ENCODE results near the gene MPZL2. TPM values are rescaled to one million over a fixed set of nuclear protein-coding genes. Genes with fewer than 3 reads are reported as not detected.

Gene MPZL2
- total and polyA plus RNA-seq, 9 of the 15 experiments (the other 6 are each of a cell fraction or from before 2014, with no cell fraction given), result 0.09 to 0.28 (median 0.18) TPM; not detected in 2

- TF ChIP-seq REST (IDR thresholded peaks at IDR 0.05; ENCODE audit: borderline replicate concordance), result no peak
- no peak for TF ChIP-seq REST (CRISPR knock-in tag; IDR thresholded peaks at IDR 0.05; ENCODE audit: low read depth)
Measured at GRCh38 chr11:118232659-118233058, 31.4 kb downstream of the MPZL2 start (continued).

GRCh38 chr11:118231461-118231860 lies 32.6 kb downstream of the MPZL2 start:
- CTCF ChIA-PET (ENCODE audit: low intra/inter-chr PET ratio), result no interaction called here
- H3K9me1 ChIP-seq (ENCODE audit: control insufficient read depth, insufficient read depth, low read length), result no peaks in the 10 kb centered on the region
- H3K4me1 ChIP-seq (replicated peaks in 1 of 2; ENCODE audit: control insufficient read depth in 2 of 2, insufficient read depth in 2 of 2, low read length in 2 of 2), result no peaks in the 10 kb centered on the region; a peak in 1 of 5 replicates
- in situ Hi-C loops (cut with MboI), result no loop called here
- H3K79me2 ChIP-seq (ENCODE audit: control insufficient read depth, insufficient read depth, low read length), result no peaks in the 10 kb centered on the region
- DNase-seq (ENCODE audit: extremely low read depth in 1 of 4, low spot score in 3 of 4) (no peak), ATAC-seq (no peak), FAIRE-seq (no peak)
- H3K4me3 ChIP-seq, result no peak overlapping the region
- H3K9ac ChIP-seq (ENCODE audit: insufficient read depth in 1 of 2, low read depth in 2 of 2, low read length in 2 of 2), result no peak overlapping the region
- BruUV-seq (replicated peaks), result no TSS peak
- no peaks in the 10 kb centered on the region for H4K20me1 ChIP-seq (replicated peaks; ENCODE audit: control insufficient read depth, insufficient read depth, low read length)
- no peaks in the 10 kb centered on the region for H3K36me3 ChIP-seq (ENCODE audit: control insufficient read depth, insufficient read depth, low read length)
- H3K4me2 ChIP-seq (ENCODE audit: insufficient read depth, low read length), result no peak overlapping the region
- no peaks in the 10 kb centered on the region for H3K9me3 ChIP-seq (replicated peaks; ENCODE audit: control insufficient read depth, insufficient read depth, low read depth, low read length)
- POLR2A ChIA-PET, result no interaction called here
- intact Hi-C loops (cut with micrococcal nuclease), result no loop called here
- H2AFZ ChIP-seq (ENCODE audit: low read depth, low read length), result no peak overlapping the region
- H3K27ac ChIP-seq (ENCODE audit: extremely low read depth, low read depth, low read length), result no peak overlapping the region
- H3K27me3 ChIP-seq (ENCODE audit: control insufficient read depth in 2 of 2, insufficient read depth in 2 of 2, low read length in 2 of 2), result peaks cover 4 to 7% of the 10 kb centered on the region in 2 experiments; a peak in 1 of 5 replicates
- TF ChIP-seq NR2C2 (CRISPR knock-in tag; IDR thresholded peaks at IDR 0.05) (no peak), NR2C2 (tag; IDR thresholded peaks at IDR 0.05) (no peak), CUX1 (CRISPR knock-in tag; IDR thresholded peaks at IDR 0.05) (no peak), CHD4 (IDR thresholded peaks at IDR 0.05; ENCODE audit: insufficient read depth, insufficient replicate concordance, low read depth, low read length, poor library complexity, severe bottlenecking) (no peak), XRCC4 (IDR thresholded peaks at IDR 0.05; ENCODE audit: extremely low read depth, insufficient read depth, insufficient read length) (no peak), PRPF4 (IDR thresholded peaks at IDR 0.05; ENCODE audit: insufficient read depth, low read depth, low read length, poor library complexity, severe bottlenecking) (no peak)

All from K562 (cell line).